Heart left ventricle (tissue), 13 donors: ENCODE measurements around the gene RAD51B.

Source experiments
- CTCF ChIP-seq, 12 donors: fragments of 200-600 bp; sonication (generic) in 4 of 12; IDR thresholded peaks; one replicate each; pipeline versions ENCODE4 v1.5.0 to v1.8.0; 2018 to 2022; ENCODE audit warnings: antibody characterized with exemption in 12 of 12, mild to moderate bottlenecking in 5 of 12
- POLR2A ChIP-seq, 2 donors: fragments of 450-650 bp; IDR thresholded peaks; one replicate each; pipeline ENCODE4 v1.6.1; 2017; ENCODE audit warnings: antibody characterized with exemption in 2 of 2, mild to moderate bottlenecking in 2 of 2, moderate library complexity in 2 of 2
- donor health status: ischemic (EF 13 %, LVEDD 7.1; RV severe dilation, severe dysfunction).
- donor health status: DM: no; HTN: yes; CAD: no.
- donor health status: DM: no; HTN: no; CAD: no.
- donor health status: ischemic (EF 25% LVEDD 6.9; RV normal size, moderate dysfunction).
- donor health status: ischemic (EF 25% LVEDD 5.7; RV mildly dilated, moderate dysfunction).
- donor health status: ischemic (EF 35%, LVEDD 5.7; RV mildly dilated, moderate dysfunction).
- donor health status: nonischemic (EF 11% LVEDD 7.7; RV severe dilation, severe dysfunction).
- donor health status: DM: yes; HTN: yes; CAD: no.
- donor health status: PGD.
- donor health status: ischemic (EF 29% LVEDD 5.4; RV normal size, mild dysfunction).
- donor health status: nonischemic (EF 23%, LVEDD 6.1; RV moderate dilation, normal function).

DNA sequence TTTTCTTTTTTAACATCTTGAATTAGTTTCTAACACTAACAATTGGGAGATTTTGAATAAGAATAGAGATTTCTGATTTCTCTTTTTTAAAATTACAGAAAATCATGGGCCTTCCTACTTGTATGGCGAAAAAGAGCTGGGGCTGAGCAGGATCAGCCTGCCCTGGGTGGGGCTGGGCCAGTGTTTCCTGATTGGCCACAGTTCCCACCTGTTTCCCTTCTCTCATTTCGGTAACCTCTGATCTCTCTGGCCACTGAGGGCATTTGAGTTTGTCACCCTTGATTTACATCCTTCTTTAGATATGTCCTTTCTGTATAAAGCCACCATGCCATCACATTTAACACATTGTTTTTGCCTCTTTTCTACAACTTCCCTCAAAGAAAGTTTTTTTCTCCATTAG lies 719.1 kb downstream of the RAD51B start:
- no peak for TF ChIP-seq CTCF (IDR thresholded peaks at IDR 0.05)
- no peak for TF ChIP-seq POLR2A (IDR thresholded peaks at IDR 0.05)
